GM19238 (cell line): ENCODE data around the gene ASNSD1.
"Not testable (repeated sequence)": the region's sequence is repeated elsewhere in the genome, so short reads cannot be mapped to it uniquely, and the experiment has no call there.

ENCODE experiments used
- DNase-seq: peaks from one replicate; pipeline ENCODE4 v3.0.0; 2011; ENCODE audit warnings: low spot score; ENCODE audit not compliant: insufficient read length

The ASNSD1 gene

DNA sequence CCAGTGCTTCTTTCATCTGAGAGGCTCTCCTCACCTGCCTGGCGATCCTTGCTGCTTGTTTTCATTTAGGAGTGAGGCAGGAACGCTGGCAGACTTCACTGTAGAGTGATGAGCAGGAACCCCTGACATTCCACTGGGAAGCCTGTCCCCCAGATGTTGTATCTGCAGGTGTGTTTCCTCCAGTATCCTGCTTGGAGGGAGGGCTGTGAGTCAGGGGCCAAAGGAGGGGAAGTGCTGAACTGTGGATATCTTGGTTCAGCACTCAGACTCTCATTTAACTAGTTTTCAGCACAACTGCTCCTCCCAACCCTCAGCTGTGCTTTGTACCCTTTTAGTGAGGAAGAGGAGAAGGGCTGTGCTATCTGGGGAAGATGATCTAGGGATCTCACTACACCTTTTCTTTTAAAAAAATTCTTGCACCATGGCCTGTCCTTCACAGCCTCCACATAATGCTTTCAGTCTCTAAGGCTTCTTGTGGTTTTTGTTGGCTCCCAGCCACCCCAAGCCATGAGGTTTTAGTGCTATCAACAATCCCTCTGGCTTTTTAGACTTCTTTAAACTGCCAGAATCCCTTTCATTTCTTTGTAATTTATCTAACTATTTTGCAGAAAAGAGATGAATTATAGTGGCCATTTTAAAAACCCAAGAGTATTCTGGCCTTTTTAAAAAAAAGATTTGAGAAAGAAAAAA is 24.4 kb downstream of the ASNSD1 start:
- DNase-seq, result no peak

DNA sequence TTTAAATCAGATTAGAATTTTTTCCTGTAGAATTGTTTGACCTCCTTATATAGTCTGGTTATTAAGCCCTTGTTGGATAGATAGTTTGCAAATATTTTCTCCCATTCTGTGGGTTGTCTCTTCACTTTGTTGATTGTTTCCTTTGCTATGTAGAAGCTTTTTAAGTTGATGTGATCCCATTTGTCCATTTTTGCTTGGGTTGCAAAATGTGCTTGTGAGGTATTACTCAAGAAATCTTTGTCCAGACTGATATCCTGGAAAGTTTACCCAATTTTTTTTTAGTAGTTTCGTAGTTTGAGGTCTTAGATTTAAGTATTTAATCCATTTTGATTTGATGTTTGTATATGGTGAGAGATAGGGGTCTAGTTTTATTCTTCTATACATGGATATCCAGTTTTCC is 26.5 kb downstream of the ASNSD1 start:
- not testable (repeated sequence) for DNase-seq

DNA sequence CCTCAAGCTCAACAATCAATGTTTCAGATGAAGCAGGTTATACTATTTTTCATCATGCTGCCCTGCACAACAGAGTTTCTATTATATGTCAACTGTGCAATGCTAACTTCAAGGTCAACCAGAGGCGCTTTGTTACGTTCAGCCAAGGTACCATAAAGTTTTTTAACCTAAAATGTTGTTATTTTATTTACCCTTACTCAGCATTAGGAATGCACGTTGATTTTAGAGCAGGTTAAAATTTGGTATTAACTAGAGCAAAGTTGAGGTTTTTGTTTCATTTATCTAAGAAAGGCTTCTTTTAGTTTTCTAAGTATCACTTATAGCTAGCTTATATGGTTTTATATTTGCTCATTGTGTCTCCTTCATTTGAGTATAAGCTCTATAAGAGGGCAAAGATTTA is 35.0 kb downstream of the ASNSD1 start:
- no peak for DNase-seq

DNA sequence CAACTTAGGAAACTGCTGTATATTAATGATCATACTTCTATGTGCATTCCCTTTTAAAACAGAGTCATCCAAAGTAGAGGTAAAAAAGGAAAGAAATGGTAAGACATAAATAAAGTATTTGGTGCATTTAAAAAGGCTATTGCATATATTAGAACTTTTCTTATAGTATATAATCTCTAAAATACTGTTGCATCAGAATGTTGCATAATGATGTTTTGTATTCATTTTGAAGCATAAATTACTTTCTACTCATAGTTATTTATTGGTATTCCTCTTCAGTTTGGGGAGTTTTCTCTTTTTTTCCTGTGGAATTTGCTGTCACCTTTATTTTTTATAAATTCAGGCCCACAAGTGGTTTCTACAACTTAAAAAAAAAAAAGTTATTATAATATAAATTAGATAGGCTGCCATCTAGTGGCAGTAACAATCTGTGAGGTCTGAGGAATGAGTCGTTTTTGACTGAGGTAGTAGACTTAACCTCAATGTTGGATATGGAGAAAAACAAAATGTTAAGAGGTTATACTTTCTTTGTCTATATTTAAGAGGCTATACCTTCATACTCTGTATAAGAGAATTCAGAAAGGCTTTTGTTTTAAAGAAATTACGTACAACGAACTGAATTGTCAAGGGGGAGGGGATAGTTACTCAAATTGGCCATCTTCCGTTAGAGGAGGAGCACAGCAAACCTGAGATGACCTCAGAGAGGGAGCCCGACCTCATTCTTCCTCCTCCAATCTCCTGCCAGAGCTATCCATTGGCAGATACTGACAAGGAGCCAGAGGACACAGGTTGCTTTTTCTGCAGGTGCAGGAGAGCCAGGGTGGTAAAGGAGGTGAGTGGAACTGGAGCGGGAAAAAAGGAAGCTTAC is 37.0 kb downstream of the ASNSD1 start:
- no peak for DNase-seq

DNA sequence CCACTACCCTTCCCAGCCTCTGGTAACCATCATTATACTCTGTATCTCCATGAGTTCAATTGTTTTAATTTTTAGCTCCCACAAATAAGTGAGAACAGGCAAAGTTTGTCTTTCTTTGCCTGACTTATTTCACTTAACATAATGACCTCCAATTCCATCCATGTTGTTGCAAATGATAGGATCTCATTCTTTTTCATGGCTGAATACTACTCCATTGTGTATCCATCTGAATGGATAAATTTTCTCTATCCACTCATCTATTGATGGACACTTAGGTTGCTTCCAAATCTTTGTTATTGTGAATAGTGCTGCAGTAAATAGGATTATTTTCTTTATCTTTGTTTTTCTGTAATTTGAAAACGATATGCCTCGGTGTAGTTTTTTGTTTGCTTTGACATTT is 39.4 kb downstream of the ASNSD1 start:
- no peak for DNase-seq

DNA sequence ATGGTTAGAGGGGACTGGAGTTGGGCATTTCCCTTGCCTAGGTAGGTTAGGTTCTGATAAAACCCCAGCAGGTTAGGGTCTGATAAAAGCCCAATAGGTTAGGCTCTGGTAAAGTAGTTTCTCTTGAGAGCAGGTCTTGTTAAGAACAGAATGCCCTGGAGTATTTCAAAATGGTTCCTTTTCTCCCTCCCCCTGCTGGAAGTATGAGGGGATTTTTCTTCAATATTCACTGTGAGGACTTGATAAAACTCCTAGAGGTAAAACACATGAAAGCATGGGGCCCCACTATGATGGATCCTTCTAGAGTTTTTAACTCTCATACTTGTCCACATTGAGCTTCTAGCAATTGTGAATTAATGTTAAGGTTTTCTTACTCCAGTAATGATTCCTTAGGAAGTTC is 40.8 kb downstream of the ASNSD1 start:
- no peak for DNase-seq

DNA sequence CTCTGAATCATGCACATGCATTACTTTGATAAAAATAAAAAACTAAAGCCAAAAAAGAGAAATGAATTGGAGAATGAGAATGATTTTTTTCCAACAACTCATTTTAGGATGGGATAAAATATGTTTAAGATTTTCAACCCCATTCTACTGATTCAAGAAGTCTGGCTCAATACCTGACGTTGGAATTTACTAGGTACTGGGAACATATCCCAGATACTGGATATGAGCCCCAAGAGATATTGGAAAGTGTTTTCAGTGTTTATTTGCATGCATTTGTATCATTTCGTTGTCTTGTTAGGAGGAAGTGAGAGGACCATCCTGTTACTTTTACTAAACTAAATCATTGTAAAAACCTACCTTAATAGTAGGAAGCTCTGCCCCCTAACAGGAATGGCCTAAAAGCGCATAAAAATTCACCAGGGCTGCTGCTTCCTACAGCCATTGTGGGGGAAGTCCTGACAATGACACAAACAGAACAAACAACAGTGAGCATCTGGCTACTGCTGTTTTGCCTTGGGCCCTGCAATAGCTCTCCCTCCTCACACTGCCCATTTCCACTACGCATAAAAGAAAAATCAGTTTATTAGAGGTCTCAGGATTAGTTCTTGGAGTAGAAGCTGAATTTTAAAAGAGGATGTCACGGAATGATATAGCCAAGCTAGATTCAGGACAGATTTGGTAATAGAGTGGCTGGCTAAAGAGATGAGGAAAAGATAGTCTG is 48.4 kb downstream of the ASNSD1 start:
- DNase-seq, result no peak

DNA sequence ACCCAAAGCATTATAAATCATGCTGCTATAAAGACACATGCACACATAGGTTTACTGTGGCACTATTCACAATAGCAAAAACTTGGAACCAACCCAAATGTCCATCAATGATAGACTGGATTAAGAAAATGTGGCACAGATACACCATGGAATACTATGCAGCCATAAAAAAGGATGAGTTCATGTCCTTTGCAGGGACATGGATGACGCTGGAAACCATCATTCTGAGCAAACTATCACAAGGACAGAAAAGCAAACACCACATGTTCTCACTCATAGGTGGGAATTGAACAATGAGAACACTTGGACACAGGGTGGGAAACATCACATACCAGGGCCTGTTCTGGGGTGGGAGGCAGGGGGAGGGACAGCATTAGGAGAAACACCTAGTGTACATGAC is 56.3 kb downstream of the ASNSD1 start:
- not testable (repeated sequence) for DNase-seq

DNA sequence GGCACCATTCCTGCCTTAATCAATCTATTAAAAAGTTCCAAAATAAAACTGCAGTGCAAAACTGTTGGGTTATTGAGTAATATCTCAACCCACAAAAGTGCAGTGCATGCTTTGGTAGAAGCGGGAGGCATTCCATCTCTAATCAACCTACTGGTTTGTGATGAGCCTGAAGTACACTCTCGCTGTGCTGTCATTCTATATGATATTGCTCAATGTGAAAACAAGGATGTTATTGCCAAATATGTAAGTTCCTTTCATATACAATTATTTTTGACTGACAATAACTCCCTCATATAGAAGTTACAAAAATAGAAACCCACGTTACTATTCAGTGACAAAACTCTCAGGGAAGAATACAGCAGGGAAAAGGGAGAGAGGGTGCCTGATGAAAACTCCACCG is 58.3 kb downstream of the ASNSD1 start:
- DNase-seq, result no peak
